Trophoblast cell (in vitro differentiated cells and primary cell): ENCODE results near the gene PRKCB.
A peak's percentile ranks its signal among the peaks of the same experiment; 100 is the strongest.

Experiments
- DNase-seq, 2 donors: peaks; one replicate each; pipeline ENCODE4 v3.0.0-alpha.2; 2016
- H2AFZ ChIP-seq: 2 replicates; pipeline ENCODE4 v1.6.1; 2013; ENCODE audit warnings: low read length, moderate library complexity, mild to moderate bottlenecking; ENCODE audit not compliant: insufficient read depth, poor library complexity
- H2AK5ac ChIP-seq: 2 replicates; pipeline ENCODE4 v1.6.1; 2013; ENCODE audit warnings: mild to moderate bottlenecking, low read length
- H2BK120ac ChIP-seq: 2 replicates; pipeline ENCODE4 v1.6.1; 2013; ENCODE audit warnings: low read length, mild to moderate bottlenecking, moderate library complexity; ENCODE audit not compliant: insufficient read depth, poor library complexity
- H2BK12ac ChIP-seq: 2 replicates; pipeline ENCODE4 v1.6.1; 2013; ENCODE audit warnings: mild to moderate bottlenecking, low read length, moderate library complexity
- H2BK5ac ChIP-seq: 2 replicates; pipeline ENCODE4 v1.6.1; 2013; ENCODE audit warnings: low read length, low read depth, moderate library complexity, mild to moderate bottlenecking; ENCODE audit not compliant: poor library complexity
- H3K14ac ChIP-seq: 2 replicates; pipeline ENCODE4 v1.6.1; 2013; ENCODE audit warnings: mild to moderate bottlenecking, low read length
- H3K18ac ChIP-seq: 2 replicates; pipeline ENCODE4 v1.6.1; 2013; ENCODE audit warnings: mild to moderate bottlenecking, low read length
- H3K23ac ChIP-seq: 2 replicates; pipeline ENCODE4 v1.6.1; 2013; ENCODE audit warnings: low read length
- H3K27ac ChIP-seq: 2 replicates; pipeline ENCODE4 v1.5.1; 2013; ENCODE audit warnings: low read depth, mild to moderate bottlenecking, inconsistent platforms, low read length, moderate library complexity
- H3K27me3 ChIP-seq: 2 replicates; pipeline ENCODE4 v1.6.1; 2013; ENCODE audit warnings: inconsistent platforms, mild to moderate bottlenecking, low read length, moderate library complexity; ENCODE audit not compliant: insufficient read depth
- H3K36me3 ChIP-seq, 2 experiments: 1 replicate in 1 of 2; 2 replicates in 1 of 2; pipeline ENCODE4 v1.6.1; 2013; ENCODE audit warnings: low read length in 2 of 2, mild to moderate bottlenecking in 2 of 2, moderate library complexity in 1 of 2; ENCODE audit not compliant: insufficient read depth in 2 of 2, control insufficient read depth in 1 of 2
- H3K4ac ChIP-seq: 2 replicates; pipeline ENCODE4 v1.6.1; 2013; ENCODE audit warnings: low read depth, mild to moderate bottlenecking, low read length, moderate library complexity
- H3K4me1 ChIP-seq, 2 experiments: 1 replicate in 1 of 2; 2 replicates in 1 of 2; pipeline ENCODE4 v1.6.1; 2013; ENCODE audit warnings: low read length in 2 of 2, mild to moderate bottlenecking in 2 of 2, moderate library complexity in 1 of 2; ENCODE audit not compliant: insufficient read depth in 2 of 2, control insufficient read depth in 1 of 2
- H3K4me2 ChIP-seq: 2 replicates; pipeline ENCODE4 v1.6.1; 2013; ENCODE audit warnings: inconsistent platforms, mild to moderate bottlenecking, low read length, moderate library complexity
- H3K4me3 ChIP-seq: 2 replicates; pipeline ENCODE4 v1.5.1; 2013; ENCODE audit warnings: mild to moderate bottlenecking, low read depth, low read length, inconsistent platforms
- H3K79me1 ChIP-seq: one replicate; pipeline ENCODE4 v1.6.1; 2013; ENCODE audit warnings: low read length
- H3K79me2 ChIP-seq: 2 replicates; pipeline ENCODE4 v1.6.1; 2013; ENCODE audit warnings: low read length, mild to moderate bottlenecking; ENCODE audit not compliant: control insufficient read depth, insufficient read depth, poor library complexity
- H3K9ac ChIP-seq: 2 replicates; pipeline ENCODE4 v1.6.1; 2013; ENCODE audit warnings: mild to moderate bottlenecking, low read length
- H3K9me3 ChIP-seq: 2 replicates; pipeline ENCODE4 v1.6.1; 2013; ENCODE audit warnings: low read depth, mild to moderate bottlenecking, control low read depth, inconsistent platforms, low read length; ENCODE audit not compliant: insufficient read depth
- H4K12ac ChIP-seq: 2 replicates; pipeline ENCODE4 v1.6.1; 2013; ENCODE audit warnings: low read depth, mild to moderate bottlenecking, low read length, moderate library complexity
- H4K8ac ChIP-seq: 2 replicates; pipeline ENCODE4 v1.6.1; 2013; ENCODE audit warnings: low read depth, mild to moderate bottlenecking, low read length, moderate library complexity
- H4K91ac ChIP-seq: one replicate; pipeline ENCODE4 v1.6.1; 2013; ENCODE audit warnings: low read depth, mild to moderate bottlenecking, low read length, moderate library complexity
- WGBS: extraction: QIAGEN DNeasy Blood & Tissue Kit; methylation state at CpG from one replicate; pipeline ENCODE4 v1.1.7; 2013; ENCODE audit warnings: missing lambda C conversion rate; ENCODE audit not compliant: insufficient read length, insufficient coverage; ENCODE audit errors: extremely low coverage; 5-methylcytosine and 5-hydroxymethylcytosine counted together

The PRKCB gene

GRCh38 chr16:24204150-24204665 is 368.4 kb downstream of the PRKCB start:
- no peak overlapping the region for H2BK120ac ChIP-seq
- H3K4me1 ChIP-seq, result no peaks in the 10 kb centered on the region
- H4K12ac ChIP-seq, result no peak overlapping the region
- H2BK12ac ChIP-seq, result no peak overlapping the region
- no peak overlapping the region for H3K9ac ChIP-seq
- H3K79me2 ChIP-seq, result no peaks in the 10 kb centered on the region
- H3K14ac ChIP-seq, result no peak overlapping the region
- no peak overlapping the region for H3K4ac ChIP-seq
- no peak overlapping the region for H3K23ac ChIP-seq
- H3K27me3 ChIP-seq, result no peaks in the 10 kb centered on the region
- H3K79me1 ChIP-seq, result no peaks in the 10 kb centered on the region
- H2BK5ac ChIP-seq, result no peak overlapping the region
- H2AFZ ChIP-seq, result no peak overlapping the region
- H4K91ac ChIP-seq, result no peak overlapping the region
- H3K27ac ChIP-seq, result no peak overlapping the region
- no CpG with 5 or more reads among the region's 2 CpGs for WGBS
- H3K4me3 ChIP-seq, result no peak overlapping the region
- no peak overlapping the region for H3K4me2 ChIP-seq
- no peak overlapping the region for H4K8ac ChIP-seq
- DNase-seq, result no peak
- no peak overlapping the region for H2AK5ac ChIP-seq
- H3K9me3 ChIP-seq, result no peaks in the 10 kb centered on the region
- H3K18ac ChIP-seq, result no peak overlapping the region
- H3K36me3 ChIP-seq, result no peaks in the 10 kb centered on the region

- Histone ChIP-seq H3K14ac (no peak overlapping the region), H3K4ac (no peak overlapping the region), H3K36me3 (no peaks in the 10 kb centered on the region), H3K79me2 (no peaks in the 10 kb centered on the region), H3K79me1 (no peaks in the 10 kb centered on the region), H3K4me2 (no peak overlapping the region), H3K18ac (no peak overlapping the region), H4K91ac (no peak overlapping the region), H3K9ac (no peak overlapping the region), H3K9me3 (no peaks in the 10 kb centered on the region), H4K12ac (no peak overlapping the region), H3K4me1 (no peaks in the 10 kb centered on the region), H2BK12ac (no peak overlapping the region), H2AFZ (no peak overlapping the region), H2BK5ac (no peak overlapping the region), H2AK5ac (no peak overlapping the region), H3K23ac (no peak overlapping the region), H3K27me3 (no peaks in the 10 kb centered on the region), H4K8ac (no peak overlapping the region), H3K27ac (no peak overlapping the region), H3K4me3 (no peak overlapping the region), H2BK120ac (no peak overlapping the region)
- WGBS, result no CpG with 5 or more reads among the region's 3 CpGs
- DNase-seq, result peak; percentile 47 to 66
These were observed 371.1 kb downstream of the PRKCB start for GRCh38 chr16:24206926-24207325.

GRCh38 chr16:24208710-24209109 is 372.9 kb downstream of the PRKCB start:
- no peak for DNase-seq
- H3K4ac ChIP-seq, result no peak overlapping the region
- H2BK5ac ChIP-seq, result no peak overlapping the region
- no peak overlapping the region for H2AK5ac ChIP-seq
- H2BK120ac ChIP-seq, result no peak overlapping the region
- no peak overlapping the region for H4K12ac ChIP-seq
- H2BK12ac ChIP-seq, result no peak overlapping the region
- no peak overlapping the region for H3K27ac ChIP-seq
- H4K8ac ChIP-seq, result no peak overlapping the region
- H3K79me2 ChIP-seq, result no peaks in the 10 kb centered on the region
- H3K36me3 ChIP-seq, result no peaks in the 10 kb centered on the region
- no peaks in the 10 kb centered on the region for H3K79me1 ChIP-seq
- H3K4me1 ChIP-seq, result no peaks in the 10 kb centered on the region
- H3K23ac ChIP-seq, result no peak overlapping the region
- H3K27me3 ChIP-seq, result no peaks in the 10 kb centered on the region
- H3K9ac ChIP-seq, result no peak overlapping the region
- no peak overlapping the region for H4K91ac ChIP-seq
- no peak overlapping the region for H3K4me3 ChIP-seq
- WGBS, result no CpG with 5 or more reads among the region's 5 CpGs
- no peak overlapping the region for H3K14ac ChIP-seq
- no peak overlapping the region for H3K4me2 ChIP-seq
- H3K18ac ChIP-seq, result no peak overlapping the region
- no peaks in the 10 kb centered on the region for H3K9me3 ChIP-seq
- no peak overlapping the region for H2AFZ ChIP-seq

- Histone ChIP-seq H3K79me1 (no peaks in the 10 kb centered on the region), H4K12ac (no peak overlapping the region), H3K4me1 (no peaks in the 10 kb centered on the region), H3K9ac (no peak overlapping the region), H3K18ac (no peak overlapping the region), H3K4me3 (no peak overlapping the region), H2BK5ac (no peak overlapping the region), H3K9me3 (peaks cover 2% of the 10 kb centered on the region), H2AFZ (no peak overlapping the region), H3K23ac (no peak overlapping the region), H4K91ac (no peak overlapping the region), H3K79me2 (no peaks in the 10 kb centered on the region), H2BK12ac (no peak overlapping the region), H3K27me3 (no peaks in the 10 kb centered on the region), H2AK5ac (no peak overlapping the region), H3K27ac (no peak overlapping the region), H3K4me2 (no peak overlapping the region), H3K36me3 (no peaks in the 10 kb centered on the region), H3K14ac (no peak overlapping the region), H3K4ac (no peak overlapping the region), H2BK120ac (no peak overlapping the region), H4K8ac (no peak overlapping the region)
- DNase-seq, result no peak
- WGBS, result no CpG with 5 or more reads among the region's 3 CpGs
These were observed 379.2 kb downstream of the PRKCB start for GRCh38 chr16:24214992-24215391.
